BLaER1 (cell line): ENCODE results near the gene SEC22A.

Experiments
- H3K27ac ChIP-seq: shearing (Covaris generic); formaldehyde crosslinking; 2 replicates; pipeline ENCODE4 v1.8.1; 2022
- H3K27me3 ChIP-seq: shearing (Covaris generic); formaldehyde crosslinking; 2 replicates; pipeline ENCODE4 v1.8.1; 2022
- H3K36me3 ChIP-seq: shearing (Covaris generic); formaldehyde crosslinking; 2 replicates; pipeline ENCODE4 v1.8.1; 2022
- H3K4me1 ChIP-seq: shearing (Covaris generic); formaldehyde crosslinking; 2 replicates; pipeline ENCODE4 v1.8.1; 2022
- H3K4me2 ChIP-seq: shearing (Covaris generic); formaldehyde crosslinking; 2 replicates; pipeline ENCODE4 v1.8.1; 2022
- H3K4me3 ChIP-seq: shearing (Covaris generic); formaldehyde crosslinking; 2 replicates; pipeline ENCODE4 v1.8.1; 2022
- H3K9ac ChIP-seq: shearing (Covaris generic); formaldehyde crosslinking; 2 replicates; pipeline ENCODE4 v1.8.1; 2022
- H3K9me3 ChIP-seq: shearing (Covaris generic); formaldehyde crosslinking; 2 replicates; pipeline ENCODE4 v1.8.1; 2022
- H4K20me1 ChIP-seq: shearing (Covaris generic); formaldehyde crosslinking; 2 replicates; pipeline ENCODE4 v1.8.1; 2022
- Cebpa-rat ChIP-seq: shearing (Covaris generic); IDR thresholded peaks from 2 replicates; pipeline ENCODE4 v1.8.1; 2022

SEC22A gene

GRCh38 chr3:123157598-123158287 is 44.0 kb upstream of the SEC22A start:
- H3K9ac ChIP-seq: 0 out of 2 replicates have a peak overlapping the region, but pooled peaks have one; percentile 4
- no peak for TF ChIP-seq Cebpa-rat
- no peak overlapping the region for H3K27ac ChIP-seq
- H3K9me3 ChIP-seq: no peaks in the 10 kb centered on the region
- no peaks in the 10 kb centered on the region for H3K27me3 ChIP-seq
- peaks cover 46% of the 10 kb centered on the region for H3K4me1 ChIP-seq
- H3K4me3 ChIP-seq: no peak overlapping the region
- H3K36me3 ChIP-seq: peaks cover 4% of the 10 kb centered on the region; the same call in 1 of the 2 replicates
- peak overlapping the region; percentile 37 for H3K4me2 ChIP-seq
- H4K20me1 ChIP-seq: no peaks in the 10 kb centered on the region

GRCh38 chr3:123158330-123158729 is 43.4 kb upstream of the SEC22A start:
- Histone ChIP-seq H3K27me3 (no peaks in the 10 kb centered on the region), H3K4me1 (peaks cover 40% of the 10 kb centered on the region), H3K4me2 (peak overlapping the region; percentile 21; the same call in 1 of the 2 replicates), H3K9me3 (no peaks in the 10 kb centered on the region), H3K27ac (no peak overlapping the region), H3K9ac (no peak overlapping the region), H3K4me3 (no peak overlapping the region), H3K36me3 (peaks cover 4% of the 10 kb centered on the region; the same call in 1 of the 2 replicates), H4K20me1 (no peaks in the 10 kb centered on the region)
- TF ChIP-seq Cebpa-rat: no peak

- no peaks in the 10 kb centered on the region for H3K9me3 ChIP-seq
- H3K4me3 ChIP-seq: no peak overlapping the region
- H4K20me1 ChIP-seq: no peaks in the 10 kb centered on the region
- peaks cover 37% of the 10 kb centered on the region for H3K4me1 ChIP-seq
- H3K9ac ChIP-seq: no peak overlapping the region
- no peak overlapping the region for H3K4me2 ChIP-seq
- no peak for TF ChIP-seq Cebpa-rat
- H3K36me3 ChIP-seq: peaks cover 4% of the 10 kb centered on the region; the same call in 1 of the 2 replicates
- no peak overlapping the region for H3K27ac ChIP-seq
- no peaks in the 10 kb centered on the region for H3K27me3 ChIP-seq
Measured at GRCh38 chr3:123158899-123159390, 42.8 kb upstream of the SEC22A start.

GRCh38 chr3:123159926-123160635 is 41.7 kb upstream of the SEC22A start:
- Histone ChIP-seq H3K9me3 (0 out of 2 replicates have a peak, but pooled peaks cover 3% of the 10 kb centered on the region), H3K27me3 (no peaks in the 10 kb centered on the region), H3K9ac (no peak overlapping the region), H3K4me1 (peaks cover 27% of the 10 kb centered on the region), H3K4me2 (no peak overlapping the region), H3K36me3 (peaks cover 4% of the 10 kb centered on the region; the same call in 1 of the 2 replicates), H4K20me1 (no peaks in the 10 kb centered on the region), H3K4me3 (no peak overlapping the region), H3K27ac (no peak overlapping the region)
- no peak for TF ChIP-seq Cebpa-rat

GRCh38 chr3:123161167-123161566 is 40.6 kb upstream of the SEC22A start:
- Histone ChIP-seq H3K4me1 (peaks cover 20% of the 10 kb centered on the region), H3K36me3 (peaks cover 4% of the 10 kb centered on the region; the same call in 1 of the 2 replicates), H3K9ac (no peak overlapping the region), H3K27ac (no peak overlapping the region), H3K4me3 (no peak overlapping the region), H4K20me1 (no peaks in the 10 kb centered on the region), H3K9me3 (peaks cover 3% of the 10 kb centered on the region; the same call in 1 of the 2 replicates), H3K27me3 (no peaks in the 10 kb centered on the region), H3K4me2 (no peak overlapping the region)
- TF ChIP-seq Cebpa-rat: no peak

- Histone ChIP-seq H3K27ac (no peak overlapping the region), H3K9me3 (peaks cover 10% of the 10 kb centered on the region), H3K27me3 (no peaks in the 10 kb centered on the region), H3K36me3 (peaks cover 4% of the 10 kb centered on the region; the same call in 1 of the 2 replicates), H3K4me3 (no peak overlapping the region), H4K20me1 (no peaks in the 10 kb centered on the region), H3K4me1 (peaks cover 5% of the 10 kb centered on the region; the same call in 1 of the 2 replicates), H3K9ac (no peak overlapping the region), H3K4me2 (no peak overlapping the region)
- no peak for TF ChIP-seq Cebpa-rat
Measured at GRCh38 chr3:123163141-123163540, 38.6 kb upstream of the SEC22A start.

- Histone ChIP-seq H3K4me2 (no peak overlapping the region), H3K9me3 (peaks cover 10% of the 10 kb centered on the region), H4K20me1 (no peaks in the 10 kb centered on the region), H3K4me3 (no peak overlapping the region), H3K36me3 (peaks cover 4% of the 10 kb centered on the region; the same call in 1 of the 2 replicates), H3K27ac (no peak overlapping the region), H3K9ac (no peak overlapping the region), H3K4me1 (no peaks in the 10 kb centered on the region; the same call in 1 of the 2 replicates), H3K27me3 (no peaks in the 10 kb centered on the region)
- no peak for TF ChIP-seq Cebpa-rat
Measured at GRCh38 chr3:123165163-123165562, 36.6 kb upstream of the SEC22A start.

- H3K4me1 ChIP-seq: no peaks in the 10 kb centered on the region
- H3K4me2 ChIP-seq: no peak overlapping the region
- no peak overlapping the region for H3K27ac ChIP-seq
- no peaks in the 10 kb centered on the region for H4K20me1 ChIP-seq
- H3K27me3 ChIP-seq: no peaks in the 10 kb centered on the region
- H3K9me3 ChIP-seq: peaks cover 10% of the 10 kb centered on the region
- H3K36me3 ChIP-seq: no peaks in the 10 kb centered on the region
- TF ChIP-seq Cebpa-rat: no peak
- no peak overlapping the region for H3K4me3 ChIP-seq
- no peak overlapping the region for H3K9ac ChIP-seq
Measured at GRCh38 chr3:123167686-123168085, 34.1 kb upstream of the SEC22A start.

GRCh38 chr3:123168122-123168521 is 33.6 kb upstream of the SEC22A start:
- Histone ChIP-seq H4K20me1 (no peaks in the 10 kb centered on the region), H3K4me3 (no peak overlapping the region), H3K4me2 (no peak overlapping the region), H3K9ac (no peak overlapping the region), H3K9me3 (peaks cover 10% of the 10 kb centered on the region), H3K4me1 (no peaks in the 10 kb centered on the region), H3K36me3 (no peaks in the 10 kb centered on the region), H3K27ac (no peak overlapping the region), H3K27me3 (no peaks in the 10 kb centered on the region)
- no peak for TF ChIP-seq Cebpa-rat

- no peaks in the 10 kb centered on the region for H3K27me3 ChIP-seq
- no peak for TF ChIP-seq Cebpa-rat
- H3K4me2 ChIP-seq: no peak overlapping the region
- no peaks in the 10 kb centered on the region for H4K20me1 ChIP-seq
- H3K4me3 ChIP-seq: no peak overlapping the region
- peaks cover 10% of the 10 kb centered on the region for H3K9me3 ChIP-seq
- no peaks in the 10 kb centered on the region for H3K36me3 ChIP-seq
- H3K27ac ChIP-seq: no peak overlapping the region
- H3K9ac ChIP-seq: no peak overlapping the region
- no peaks in the 10 kb centered on the region for H3K4me1 ChIP-seq
Measured at GRCh38 chr3:123168605-123169004, 33.1 kb upstream of the SEC22A start.
